ENCODE data around the gene PSMD11. TPM values are rescaled to one million over a fixed set of nuclear protein-coding genes. Genes with fewer than 3 reads are reported as not detected.
"Not testable (repeated sequence)": the region's sequence is repeated elsewhere in the genome, so short reads cannot be mapped to it uniquely, and the experiment has no call there.

Gene PSMD11
- total RNA-seq, 4 donors from 2014 or later: 37.3 to 48.9 (median 46.8) TPM

DNA sequence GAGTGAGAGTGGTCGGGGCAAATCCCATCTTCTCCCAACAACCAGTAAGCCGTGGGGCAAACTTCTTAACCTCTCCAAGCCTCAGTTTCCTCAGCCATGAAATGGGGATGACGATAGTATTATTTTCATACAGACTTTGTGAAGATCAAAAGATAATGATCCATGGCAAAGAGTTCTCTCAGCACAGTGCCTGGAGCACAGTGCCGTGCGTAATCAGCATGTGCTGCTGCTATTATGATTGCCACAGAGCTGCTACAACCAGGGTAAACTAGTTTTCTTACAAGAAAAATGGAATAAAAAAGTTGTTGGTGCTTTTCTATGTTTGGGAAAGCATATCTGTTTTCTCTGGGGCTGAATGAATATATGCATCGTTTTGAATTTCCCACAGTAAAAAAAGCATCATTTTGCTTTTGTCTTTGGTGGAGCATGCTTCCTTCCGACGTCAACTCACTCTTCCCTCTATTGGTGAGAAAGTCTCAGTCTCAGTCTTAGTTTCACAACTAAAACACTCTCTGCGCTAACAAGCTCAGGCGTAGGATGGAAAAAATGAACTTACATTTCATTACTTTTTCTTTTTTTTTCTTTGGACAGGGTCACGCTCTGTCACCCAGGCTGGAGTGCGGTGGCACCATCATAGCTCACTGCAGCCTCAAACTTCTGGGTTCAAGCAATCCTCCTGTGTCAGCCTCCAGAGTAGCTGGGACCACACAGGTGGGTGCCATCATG is 79.7 kb downstream of the PSMD11 start:
- no peak overlapping the region for H3K4me3 ChIP-seq
- no peaks in the 10 kb centered on the region for H3K9me3 ChIP-seq
- peaks cover 0 to 14% (median 7%) of the 10 kb centered on the region in 4 donors for H3K4me1 ChIP-seq
- no peak for DNase-seq (ENCODE audit: low spot score in 2 of 2)
- no peak overlapping the region for H3K27ac ChIP-seq
- 81 to 84% methylated on average over 12 of the region's 12 CpGs for WGBS, 2 donors
- H3K36me3 ChIP-seq: peaks cover 0 to 5% (median 0%) of the 10 kb centered on the region in 3 donors
- TF ChIP-seq EP300 (IDR thresholded peaks at IDR 0.05) (no peak), POLR2A (IDR thresholded peaks at IDR 0.05) (no peak)
- TF ChIP-seq, protein P1, sequence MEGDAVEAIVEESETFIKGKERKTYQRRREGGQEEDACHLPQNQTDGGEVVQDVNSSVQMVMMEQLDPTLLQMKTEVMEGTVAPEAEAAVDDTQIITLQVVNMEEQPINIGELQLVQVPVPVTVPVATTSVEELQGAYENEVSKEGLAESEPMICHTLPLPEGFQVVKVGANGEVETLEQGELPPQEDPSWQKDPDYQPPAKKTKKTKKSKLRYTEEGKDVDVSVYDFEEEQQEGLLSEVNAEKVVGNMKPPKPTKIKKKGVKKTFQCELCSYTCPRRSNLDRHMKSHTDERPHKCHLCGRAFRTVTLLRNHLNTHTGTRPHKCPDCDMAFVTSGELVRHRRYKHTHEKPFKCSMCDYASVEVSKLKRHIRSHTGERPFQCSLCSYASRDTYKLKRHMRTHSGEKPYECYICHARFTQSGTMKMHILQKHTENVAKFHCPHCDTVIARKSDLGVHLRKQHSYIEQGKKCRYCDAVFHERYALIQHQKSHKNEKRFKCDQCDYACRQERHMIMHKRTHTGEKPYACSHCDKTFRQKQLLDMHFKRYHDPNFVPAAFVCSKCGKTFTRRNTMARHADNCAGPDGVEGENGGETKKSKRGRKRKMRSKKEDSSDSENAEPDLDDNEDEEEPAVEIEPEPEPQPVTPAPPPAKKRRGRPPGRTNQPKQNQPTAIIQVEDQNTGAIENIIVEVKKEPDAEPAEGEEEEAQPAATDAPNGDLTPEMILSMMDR (IDR thresholded peaks at IDR 0.05): no peak
- no peaks in the 10 kb centered on the region for H3K27me3 ChIP-seq

DNA sequence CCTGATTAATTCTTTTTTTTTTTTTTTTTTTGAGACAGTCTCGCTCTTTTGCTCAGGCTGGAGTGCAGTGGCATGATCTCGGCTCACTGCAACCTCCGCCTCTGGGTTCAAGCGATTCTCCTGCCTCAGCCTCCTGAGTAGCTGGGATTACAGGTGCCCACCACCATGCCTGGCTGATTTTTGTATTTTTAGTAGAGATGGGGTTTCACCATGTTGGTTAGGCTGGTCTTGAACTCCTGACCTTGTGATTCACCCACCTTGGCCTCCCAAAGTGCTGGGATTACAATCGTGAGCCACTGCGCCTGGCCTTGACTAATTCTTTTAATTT is 80.2 kb downstream of the PSMD11 start:
- H3K9me3 ChIP-seq; H3K4me3 ChIP-seq; H3K27ac ChIP-seq; H3K27me3 ChIP-seq; H3K36me3 ChIP-seq; DNase-seq (ENCODE audit: low spot score in 2 of 2): not testable (repeated sequence)
- 98% methylated on average over 6 of the region's 6 CpGs for WGBS, 2 donors
- H3K4me1 ChIP-seq: peaks cover 0 to 12% (median 6%) of the 10 kb centered on the region in 4 donors

DNA sequence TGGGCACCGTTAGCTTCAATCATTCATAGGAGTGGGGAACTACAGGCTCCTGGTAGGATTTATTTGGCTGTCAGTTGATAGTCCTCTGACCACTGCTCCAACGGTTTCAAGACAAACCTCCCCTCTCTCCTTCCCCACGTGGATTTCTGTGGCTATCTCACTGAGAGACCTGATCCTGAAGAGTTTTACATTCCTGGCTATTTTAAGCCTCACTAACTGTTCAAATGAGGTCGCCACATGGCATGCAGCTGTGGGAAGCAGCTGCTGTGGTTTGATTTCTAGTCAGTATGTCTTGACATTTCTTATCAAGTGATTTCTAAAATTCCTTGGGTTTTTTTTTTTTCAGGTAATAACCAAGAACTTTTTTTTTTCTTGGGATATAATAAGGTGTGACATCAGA is 80.8 kb downstream of the PSMD11 start:
- WGBS, 2 donors: 34 to 45% methylated on average over 4 of the region's 4 CpGs
- H3K27ac ChIP-seq: no peak overlapping the region
- H3K36me3 ChIP-seq: peaks cover 0 to 5% (median 0%) of the 10 kb centered on the region in 3 donors
- H3K9me3 ChIP-seq: no peaks in the 10 kb centered on the region
- no peak for DNase-seq (ENCODE audit: low spot score in 2 of 2)
- H3K4me3 ChIP-seq: no peak overlapping the region
- peaks cover 0 to 6% (median 3%) of the 10 kb centered on the region in 4 donors for H3K4me1 ChIP-seq
- no peaks in the 10 kb centered on the region for H3K27me3 ChIP-seq
- TF ChIP-seq EP300 (IDR thresholded peaks at IDR 0.05) (no peak), POLR2A (IDR thresholded peaks at IDR 0.05) (no peak)
- TF ChIP-seq, protein P1 (IDR thresholded peaks at IDR 0.05): no peak

DNA sequence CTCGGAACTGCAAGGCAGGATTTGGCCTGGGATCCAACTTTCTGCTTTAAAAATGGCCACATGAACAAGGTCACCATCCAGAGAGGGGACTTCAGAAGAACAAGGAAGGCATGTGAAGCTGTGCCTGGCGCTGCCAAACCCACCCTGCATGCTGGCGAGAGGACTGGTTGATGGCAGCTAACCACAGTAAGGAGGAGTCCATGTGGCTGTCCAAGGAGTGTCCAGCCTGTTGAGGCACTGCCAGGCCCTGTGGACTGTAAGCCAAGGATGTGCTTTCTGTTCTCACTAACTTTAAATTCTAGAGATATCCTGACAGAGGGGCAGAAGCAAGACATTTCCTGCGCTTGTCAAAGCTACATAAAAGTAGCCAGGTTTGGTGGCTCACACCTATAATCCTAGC is 82.8 kb downstream of the PSMD11 start:
- DNase-seq (ENCODE audit: low spot score in 2 of 2): no peak
- Histone ChIP-seq H3K27me3 (no peaks in the 10 kb centered on the region), H3K9me3 (no peaks in the 10 kb centered on the region), H3K27ac (no peak overlapping the region), H3K4me1 (no peaks in the 10 kb centered on the region), H3K4me3 (no peak overlapping the region), H3K36me3 (peaks cover 0 to 5% (median 0%) of the 10 kb centered on the region in 3 donors)
- TF ChIP-seq EP300 (IDR thresholded peaks at IDR 0.05) (no peak), POLR2A (IDR thresholded peaks at IDR 0.05) (no peak)
- TF ChIP-seq, protein P1 (IDR thresholded peaks at IDR 0.05): no peak
- WGBS, 2 donors: 87 to 96% methylated on average over 4 of the region's 4 CpGs

DNA sequence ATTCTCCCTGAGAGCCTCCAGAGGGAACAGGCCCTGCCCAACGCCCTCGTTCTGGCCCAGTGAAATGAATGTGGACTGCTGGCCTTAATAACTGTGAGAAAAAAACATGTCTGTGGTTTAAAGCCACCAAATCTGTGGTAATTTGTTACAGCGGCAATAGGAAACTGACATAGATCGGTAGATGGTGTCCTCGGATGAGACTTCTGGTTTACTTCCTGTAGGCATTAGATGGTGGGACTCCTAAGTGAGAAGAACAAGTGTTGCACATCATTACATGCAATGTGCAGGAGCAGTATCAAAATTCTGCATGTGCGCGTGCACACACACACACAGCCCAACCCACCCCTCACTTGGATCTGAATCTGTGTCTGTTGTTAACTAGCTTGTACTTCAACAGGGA is 84.5 kb downstream of the PSMD11 start:
- Histone ChIP-seq H3K4me3 (no peak overlapping the region), H3K27ac (no peak overlapping the region), H3K27me3 (no peaks in the 10 kb centered on the region), H3K4me1 (no peaks in the 10 kb centered on the region), H3K9me3 (no peaks in the 10 kb centered on the region), H3K36me3 (peaks cover 0 to 5% (median 0%) of the 10 kb centered on the region in 3 donors)
- 79 to 84% methylated on average over 7 of the region's 7 CpGs for WGBS, 2 donors
- no peak for DNase-seq (ENCODE audit: low spot score in 2 of 2)
- TF ChIP-seq, protein P1 (IDR thresholded peaks at IDR 0.05): no peak
- TF ChIP-seq EP300 (IDR thresholded peaks at IDR 0.05) (no peak), POLR2A (IDR thresholded peaks at IDR 0.05) (no peak)
